ENCODE measurements around the gene CTU2.

DNA sequence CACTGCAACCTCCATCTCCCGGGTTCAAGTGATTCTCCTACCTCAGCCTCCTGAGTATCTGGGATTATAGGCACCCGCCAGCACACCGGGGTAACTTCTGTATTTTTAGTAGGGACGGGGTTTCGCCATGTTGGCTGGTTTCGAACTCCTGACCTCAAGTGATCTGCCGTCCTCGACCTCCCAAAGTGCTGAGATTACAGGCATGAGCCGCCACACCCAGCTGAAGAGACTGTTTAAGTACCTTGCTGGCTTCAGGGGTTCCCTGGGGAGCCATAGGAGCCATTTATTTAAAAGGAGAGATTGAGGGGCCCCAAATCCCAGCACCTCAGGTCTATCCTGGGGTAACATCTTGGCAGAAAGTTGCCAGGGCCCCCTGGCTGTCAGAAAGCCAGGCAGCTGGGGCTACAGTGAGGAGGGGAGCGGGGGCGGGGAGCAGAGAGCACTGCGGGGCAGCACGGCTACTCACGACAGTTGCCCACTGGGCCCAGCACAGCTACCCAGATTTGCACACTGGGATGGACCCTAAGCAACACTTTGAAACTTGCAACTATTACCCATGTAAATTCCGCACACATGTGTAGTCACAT lies 21.6 kb upstream of the CTU2 start:
- TF ChIP-seq, protein P1, sequence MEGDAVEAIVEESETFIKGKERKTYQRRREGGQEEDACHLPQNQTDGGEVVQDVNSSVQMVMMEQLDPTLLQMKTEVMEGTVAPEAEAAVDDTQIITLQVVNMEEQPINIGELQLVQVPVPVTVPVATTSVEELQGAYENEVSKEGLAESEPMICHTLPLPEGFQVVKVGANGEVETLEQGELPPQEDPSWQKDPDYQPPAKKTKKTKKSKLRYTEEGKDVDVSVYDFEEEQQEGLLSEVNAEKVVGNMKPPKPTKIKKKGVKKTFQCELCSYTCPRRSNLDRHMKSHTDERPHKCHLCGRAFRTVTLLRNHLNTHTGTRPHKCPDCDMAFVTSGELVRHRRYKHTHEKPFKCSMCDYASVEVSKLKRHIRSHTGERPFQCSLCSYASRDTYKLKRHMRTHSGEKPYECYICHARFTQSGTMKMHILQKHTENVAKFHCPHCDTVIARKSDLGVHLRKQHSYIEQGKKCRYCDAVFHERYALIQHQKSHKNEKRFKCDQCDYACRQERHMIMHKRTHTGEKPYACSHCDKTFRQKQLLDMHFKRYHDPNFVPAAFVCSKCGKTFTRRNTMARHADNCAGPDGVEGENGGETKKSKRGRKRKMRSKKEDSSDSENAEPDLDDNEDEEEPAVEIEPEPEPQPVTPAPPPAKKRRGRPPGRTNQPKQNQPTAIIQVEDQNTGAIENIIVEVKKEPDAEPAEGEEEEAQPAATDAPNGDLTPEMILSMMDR (IDR thresholded peaks at IDR 0.05) = no peak
- no peak for TF ChIP-seq ELF1 (IDR thresholded peaks at IDR 0.05)
- no peak for TF ChIP-seq SMC3 (IDR thresholded peaks at IDR 0.05; ENCODE audit: low read depth, low read length)
- TF ChIP-seq, protein P2, sequence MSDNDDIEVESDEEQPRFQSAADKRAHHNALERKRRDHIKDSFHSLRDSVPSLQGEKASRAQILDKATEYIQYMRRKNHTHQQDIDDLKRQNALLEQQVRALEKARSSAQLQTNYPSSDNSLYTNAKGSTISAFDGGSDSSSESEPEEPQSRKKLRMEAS (IDR thresholded peaks at IDR 0.05; ENCODE audit: low read depth) = no peak
- no peak for TF ChIP-seq CHD2 (IDR thresholded peaks at IDR 0.05; ENCODE audit: low read length, partially characterized antibody)
- TF ChIP-seq POLR2AphosphoS5 (IDR thresholded peaks at IDR 0.05; ENCODE audit: low read depth, low read length) = no peak
- no peak for TF ChIP-seq GABPA (IDR thresholded peaks at IDR 0.05; ENCODE audit: low read depth)
- TF ChIP-seq, protein P3, sequence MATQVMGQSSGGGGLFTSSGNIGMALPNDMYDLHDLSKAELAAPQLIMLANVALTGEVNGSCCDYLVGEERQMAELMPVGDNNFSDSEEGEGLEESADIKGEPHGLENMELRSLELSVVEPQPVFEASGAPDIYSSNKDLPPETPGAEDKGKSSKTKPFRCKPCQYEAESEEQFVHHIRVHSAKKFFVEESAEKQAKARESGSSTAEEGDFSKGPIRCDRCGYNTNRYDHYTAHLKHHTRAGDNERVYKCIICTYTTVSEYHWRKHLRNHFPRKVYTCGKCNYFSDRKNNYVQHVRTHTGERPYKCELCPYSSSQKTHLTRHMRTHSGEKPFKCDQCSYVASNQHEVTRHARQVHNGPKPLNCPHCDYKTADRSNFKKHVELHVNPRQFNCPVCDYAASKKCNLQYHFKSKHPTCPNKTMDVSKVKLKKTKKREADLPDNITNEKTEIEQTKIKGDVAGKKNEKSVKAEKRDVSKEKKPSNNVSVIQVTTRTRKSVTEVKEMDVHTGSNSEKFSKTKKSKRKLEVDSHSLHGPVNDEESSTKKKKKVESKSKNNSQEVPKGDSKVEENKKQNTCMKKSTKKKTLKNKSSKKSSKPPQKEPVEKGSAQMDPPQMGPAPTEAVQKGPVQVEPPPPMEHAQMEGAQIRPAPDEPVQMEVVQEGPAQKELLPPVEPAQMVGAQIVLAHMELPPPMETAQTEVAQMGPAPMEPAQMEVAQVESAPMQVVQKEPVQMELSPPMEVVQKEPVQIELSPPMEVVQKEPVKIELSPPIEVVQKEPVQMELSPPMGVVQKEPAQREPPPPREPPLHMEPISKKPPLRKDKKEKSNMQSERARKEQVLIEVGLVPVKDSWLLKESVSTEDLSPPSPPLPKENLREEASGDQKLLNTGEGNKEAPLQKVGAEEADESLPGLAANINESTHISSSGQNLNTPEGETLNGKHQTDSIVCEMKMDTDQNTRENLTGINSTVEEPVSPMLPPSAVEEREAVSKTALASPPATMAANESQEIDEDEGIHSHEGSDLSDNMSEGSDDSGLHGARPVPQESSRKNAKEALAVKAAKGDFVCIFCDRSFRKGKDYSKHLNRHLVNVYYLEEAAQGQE (IDR thresholded peaks at IDR 0.05; ENCODE audit: low read depth, low read length) = no peak
- no peak for TF ChIP-seq NFIC (IDR thresholded peaks at IDR 0.05; ENCODE audit: borderline replicate concordance)
- no peak for TF ChIP-seq SIN3A (IDR thresholded peaks at IDR 0.05; ENCODE audit: borderline replicate concordance, low read depth, low read length)
- no peak for TF ChIP-seq RXRA (IDR thresholded peaks at IDR 0.05; ENCODE audit: borderline replicate concordance, low read depth)
